Adrenal gland (tissue), 12 donors: Measurements from ENCODE around the gene FMO4. TPM values are rescaled to one million over a fixed set of nuclear protein-coding genes. Genes with fewer than 3 reads are reported as not detected.

Experiments used
- DNase-seq, 7 donors: peaks; one replicate each; pipeline ENCODE4 v3.0.0-alpha.2; 2019 to 2020
- H3K27ac ChIP-seq, 5 donors: fragments of 200-600 bp; sonication (generic) in 4 of 5; 1 replicate in 3 of 5; 2 replicates in 2 of 5; pipeline versions ENCODE4 v1.5.1 to v1.8.0; 2016 to 2020; ENCODE audit warnings: mild to moderate bottlenecking in 1 of 5
- H3K27me3 ChIP-seq: fragments of 200-600 bp; 2 replicates; pipeline ENCODE4 v1.8.0; 2021
- H3K36me3 ChIP-seq, 2 donors: fragments of 200-600 bp; replicated peaks in 1 of 2; 1 replicate in 1 of 2; 2 replicates in 1 of 2; pipeline versions ENCODE4 v1.5.1 to v1.8.0; 2018 to 2022
- H3K4me1 ChIP-seq, 2 donors: fragments of 200-600 bp; replicated peaks in 1 of 2; 1 replicate in 1 of 2; 2 replicates in 1 of 2; pipeline versions ENCODE4 v1.5.1 to v1.8.0; 2018 to 2021
- H3K4me3 ChIP-seq, 4 donors: fragments of 200-600 bp; sonication (generic) in 3 of 4; one replicate each; pipeline ENCODE4 v1.5.1; 2016 to 2018
- H3K9me3 ChIP-seq, 3 donors: fragments of 200-600 bp; sonication (generic) in 1 of 3; replicated peaks in 1 of 3; 1 replicate in 2 of 3; 2 replicates in 1 of 3; pipeline versions ENCODE4 v1.5.1 to v1.8.0; 2016 to 2021
- POLR2A ChIP-seq, 2 donors: fragments of 450-650 bp; IDR thresholded peaks; one replicate each; pipeline ENCODE4 v1.6.1; 2017; ENCODE audit warnings: antibody characterized with exemption in 2 of 2, mild to moderate bottlenecking in 2 of 2, moderate library complexity in 1 of 2
- WGBS, 4 donors: extraction: QIAGEN DNeasy Blood & Tissue Kit in 2 of 4; methylation state at CpG; one replicate each; pipeline versions ENCODE4 v1.1.5 to v1.1.7; 2013 to 2017; 5-methylcytosine and 5-hydroxymethylcytosine counted together
- intact Hi-C, 2 donors: fragments of 100-400 bp; cut with DNase I; formaldehyde crosslinking; loops; one replicate each; pipeline versions ENCODE4 v1.14.1 to v1.15.0; 2022 to 2023
- polyA plus RNA-seq, 3 donors: library from polyadenylated mRNA; stranded (reverse); fragments of 200-250 nt in 2 of 3; fragments of 350-450 nt in 1 of 3; fragmentation: Illumina TruSeq in 1 of 3; extraction: RNeasy Lipid Tissue Mini Kit (QIAGEN cat#74804) in 1 of 3; gene quantifications; one replicate each; pipeline ENCODE4 v1.2.3, GENCODE V29; 2013 to 2014
- total RNA-seq, 9 donors: library from RNA; depleted of rRNA in 4 of 9; stranded (reverse); fragments of >200 nt in 4 of 9; fragments of 120-200 nt in 1 of 9; fragmentation: NEBNext Ultra II Directional in 1 of 9; extraction: Animal tissue kit (Norgen Biotek cat#: 25700) in 1 of 9; gene quantifications; one replicate each; pipeline versions ENCODE4 v1.1.0 to v1.2.4, GENCODE V29; 2013 to 2023
- TF ChIP-seq, protein P1 (sequence below), 6 experiments: fragments of 450-650 bp in 4 of 6; fragments of 200-600 bp in 2 of 6; sonication (generic) in 1 of 6; IDR thresholded peaks; 1 replicate in 5 of 6; 2 replicates in 1 of 6; pipeline versions ENCODE4 v1.5.1 to v1.8.0; 2016 to 2021; ENCODE audit warnings: antibody characterized with exemption in 6 of 6, mild to moderate bottlenecking in 2 of 6, moderate library complexity in 1 of 6
- donor health status: healthy with polysubstance abuse.
- donor health status: Bipolar disorder and iron deficiency.
- donor health status: DM: yes; HTN: yes; CAD: no.
- donor health status: DM: no; HTN: no; CAD: no.
- donor health status: DM: no; HTN: no; CAD: no.
- donor health status: DM: yes; HTN: yes; CAD: no.

Gene FMO4
- total and polyA plus RNA-seq, 12 donors, result 1.7 to 11.4 (median 3.8) TPM

DNA sequence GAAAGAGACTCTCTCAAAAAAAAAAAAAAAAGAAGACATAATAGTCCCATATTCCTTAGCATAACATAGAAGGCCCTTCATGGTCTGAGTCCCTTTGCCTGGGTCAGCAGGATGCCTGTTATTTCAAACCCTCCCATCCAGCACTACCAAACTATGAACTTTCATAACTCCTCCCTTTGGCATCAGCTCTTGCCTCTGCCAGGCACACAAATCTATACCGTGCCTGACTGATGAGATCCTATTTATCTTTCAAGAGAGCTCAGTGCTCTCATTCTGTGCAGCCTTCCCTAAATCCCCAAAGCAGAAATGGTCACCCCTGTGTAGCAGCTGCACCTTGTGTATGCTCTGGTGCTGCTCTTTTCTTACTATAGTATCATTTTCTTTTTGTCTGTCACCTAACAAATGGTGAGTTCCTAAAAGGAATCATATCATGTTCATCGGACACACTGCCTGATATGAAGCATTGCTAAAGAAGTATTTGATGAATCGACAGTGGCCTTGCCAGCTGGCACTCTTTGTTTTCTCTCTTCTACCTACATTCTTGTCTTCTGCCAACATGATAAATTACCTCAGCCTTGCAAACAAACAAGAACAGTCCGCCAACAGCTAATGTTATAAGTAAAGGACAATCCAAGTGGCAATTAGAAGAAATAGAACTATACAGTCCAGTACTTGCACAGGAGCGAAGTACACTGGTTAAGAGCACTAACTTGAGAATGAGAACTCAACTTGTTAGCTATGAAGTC, 29.9 kb downstream of the FMO4 start:
- TF ChIP-seq, protein P1, sequence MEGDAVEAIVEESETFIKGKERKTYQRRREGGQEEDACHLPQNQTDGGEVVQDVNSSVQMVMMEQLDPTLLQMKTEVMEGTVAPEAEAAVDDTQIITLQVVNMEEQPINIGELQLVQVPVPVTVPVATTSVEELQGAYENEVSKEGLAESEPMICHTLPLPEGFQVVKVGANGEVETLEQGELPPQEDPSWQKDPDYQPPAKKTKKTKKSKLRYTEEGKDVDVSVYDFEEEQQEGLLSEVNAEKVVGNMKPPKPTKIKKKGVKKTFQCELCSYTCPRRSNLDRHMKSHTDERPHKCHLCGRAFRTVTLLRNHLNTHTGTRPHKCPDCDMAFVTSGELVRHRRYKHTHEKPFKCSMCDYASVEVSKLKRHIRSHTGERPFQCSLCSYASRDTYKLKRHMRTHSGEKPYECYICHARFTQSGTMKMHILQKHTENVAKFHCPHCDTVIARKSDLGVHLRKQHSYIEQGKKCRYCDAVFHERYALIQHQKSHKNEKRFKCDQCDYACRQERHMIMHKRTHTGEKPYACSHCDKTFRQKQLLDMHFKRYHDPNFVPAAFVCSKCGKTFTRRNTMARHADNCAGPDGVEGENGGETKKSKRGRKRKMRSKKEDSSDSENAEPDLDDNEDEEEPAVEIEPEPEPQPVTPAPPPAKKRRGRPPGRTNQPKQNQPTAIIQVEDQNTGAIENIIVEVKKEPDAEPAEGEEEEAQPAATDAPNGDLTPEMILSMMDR (IDR thresholded peaks at IDR 0.05), result no peak
- TF ChIP-seq POLR2A (IDR thresholded peaks at IDR 0.05), result no peak
- peak; percentile 38 to 91 (median 73) for DNase-seq
- intact Hi-C loops, result no loop called here
- Histone ChIP-seq H3K4me1 (peaks cover 7 to 9% of the 10 kb centered on the region in 2 donors), H3K27me3 (no peaks in the 10 kb centered on the region), H3K9me3 (no peaks in the 10 kb centered on the region), H3K27ac (peak overlapping the region in 4 of 5 donors; percentile 11 to 74 (median 40)), H3K4me3 (peak overlapping the region in 1 of 4 donors; percentile 13), H3K36me3 (no peaks in the 10 kb centered on the region)
- 42 to 56% (median 55%) methylated on average over 5 of the region's 5 CpGs for WGBS, 4 donors

DNA sequence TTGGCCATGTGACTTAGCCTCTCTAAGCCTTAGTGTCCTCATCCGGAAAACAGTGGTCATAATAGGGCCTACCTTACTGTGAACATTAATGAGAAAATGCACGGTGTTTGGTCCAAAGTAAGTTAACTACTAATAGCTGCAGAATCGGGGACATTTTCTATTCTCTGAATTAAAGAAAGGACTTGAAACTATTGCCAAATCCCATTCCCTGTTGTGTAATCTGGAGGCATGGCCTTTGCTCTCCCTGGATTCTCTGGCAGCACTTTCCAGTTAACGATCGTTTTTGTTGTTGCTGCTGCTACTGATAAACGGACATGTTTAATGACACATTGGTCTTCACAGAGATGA, 30.5 kb downstream of the FMO4 start:
- Histone ChIP-seq H3K9me3 (no peaks in the 10 kb centered on the region), H3K27me3 (no peaks in the 10 kb centered on the region), H3K4me1 (peaks cover 7 to 9% of the 10 kb centered on the region in 2 donors), H3K36me3 (no peaks in the 10 kb centered on the region), H3K27ac (peak overlapping the region in 4 of 5 donors; percentile 11 to 74 (median 40)), H3K4me3 (peak overlapping the region in 1 of 4 donors; percentile 13)
- intact Hi-C loops, result no loop called here
- WGBS, 4 donors, result 26 to 51% (median 42%) methylated on average over 6 of the region's 6 CpGs
- DNase-seq, result peak in 6 of 7 donors; percentile 36 to 68 (median 60)
- TF ChIP-seq, protein P1 (IDR thresholded peaks at IDR 0.05), result no peak
- no peak for TF ChIP-seq POLR2A (IDR thresholded peaks at IDR 0.05)

- intact Hi-C loops, result no loop called here
- H3K4me3 ChIP-seq, result no peak overlapping the region
- no peak for TF ChIP-seq POLR2A (IDR thresholded peaks at IDR 0.05)
- TF ChIP-seq, protein P1 (IDR thresholded peaks at IDR 0.05), result no peak
- DNase-seq, result no peak
- H3K4me1 ChIP-seq, result peaks cover 7 to 9% of the 10 kb centered on the region in 2 donors
- H3K9me3 ChIP-seq, result no peaks in the 10 kb centered on the region
- H3K36me3 ChIP-seq, result no peaks in the 10 kb centered on the region
- H3K27me3 ChIP-seq, result no peaks in the 10 kb centered on the region
- H3K27ac ChIP-seq, result no peak overlapping the region
Observed at GRCh38 chr1:171345536-171345935, 31.6 kb downstream of the FMO4 start.

DNA sequence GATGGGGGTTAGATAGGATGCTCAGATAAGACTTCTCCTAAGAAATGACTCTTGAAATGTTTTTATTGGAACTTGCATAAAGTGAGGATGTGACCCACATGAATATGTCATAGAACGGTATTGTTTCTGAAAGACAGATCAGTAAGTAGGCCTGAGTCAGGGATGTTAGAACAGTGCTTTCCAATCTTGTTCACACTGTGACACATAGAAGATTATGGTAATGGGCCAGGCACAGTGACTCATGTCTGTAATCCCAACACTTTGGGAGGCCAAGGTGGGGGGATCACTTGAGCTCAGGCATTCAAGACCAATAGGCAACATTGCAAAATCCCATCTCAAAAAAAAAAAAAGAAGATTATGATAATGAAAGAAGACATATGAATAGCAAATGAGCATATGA, 32.9 kb downstream of the FMO4 start:
- Histone ChIP-seq H3K4me3 (no peak overlapping the region), H3K27me3 (no peaks in the 10 kb centered on the region)
- no peak for DNase-seq

More for the DNA sequence above, 32.9 kb downstream of the FMO4 start:
- H3K36me3 ChIP-seq, result no peaks in the 10 kb centered on the region
- 81 to 95% (median 84%) methylated on average over 1 of the region's 1 CpG for WGBS, 4 donors
- TF ChIP-seq POLR2A (IDR thresholded peaks at IDR 0.05), result no peak
- TF ChIP-seq, protein P1 (IDR thresholded peaks at IDR 0.05), result no peak
- H3K27ac ChIP-seq, result no peak overlapping the region
- intact Hi-C loops, result no loop called here
- H3K4me1 ChIP-seq, result peaks cover 7 to 9% of the 10 kb centered on the region in 2 donors
- no peaks in the 10 kb centered on the region for H3K9me3 ChIP-seq
